GM19238 (cell line): Measurements from ENCODE around the gene C6orf136.
"Not testable (repeated sequence)": the region's sequence is repeated elsewhere in the genome, so short reads cannot be mapped to it uniquely, and the experiment has no call there.

Experiments used
- DNase-seq: peaks from one replicate; pipeline ENCODE4 v3.0.0; 2011; ENCODE audit warnings: low spot score; ENCODE audit not compliant: insufficient read length

The C6orf136 gene

DNA sequence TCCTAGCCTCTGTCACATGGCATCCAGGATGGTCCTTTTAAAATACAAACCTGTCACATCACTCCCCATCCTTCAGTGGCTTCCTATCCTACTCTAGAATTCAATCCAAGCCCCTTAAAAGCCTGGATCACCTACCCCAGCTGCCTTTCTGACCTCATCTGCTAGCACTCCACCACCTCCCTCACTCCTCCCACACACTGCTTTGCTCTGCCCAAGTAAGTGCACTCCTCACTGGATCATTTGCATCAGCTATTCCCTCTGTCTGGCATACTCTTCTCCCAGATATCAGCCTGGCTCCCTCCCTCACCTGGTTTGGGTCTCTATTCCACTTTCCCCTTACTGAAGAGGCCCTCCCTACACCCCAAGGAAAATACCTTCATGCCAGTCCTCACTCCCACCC, 10.5 kb downstream of the C6orf136 start:
- no peak for DNase-seq

DNA sequence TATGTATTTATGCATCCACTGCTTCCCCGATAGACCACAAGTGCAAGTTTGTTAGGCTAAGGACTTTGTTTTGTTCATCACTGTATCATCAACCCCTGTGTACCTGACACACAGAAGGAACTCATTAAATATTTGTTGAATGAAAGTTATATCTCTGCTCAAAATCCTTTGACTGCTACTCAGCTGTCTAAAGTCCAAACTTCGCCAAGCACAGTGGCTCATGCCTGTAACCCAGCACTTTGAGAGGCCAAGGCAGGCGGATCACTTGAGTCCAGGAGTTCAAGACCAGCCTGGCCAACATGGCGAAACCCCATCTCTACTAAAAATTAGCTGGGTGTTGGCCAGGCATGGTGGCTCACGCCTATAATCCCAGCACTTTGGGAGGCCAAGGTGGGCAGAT, 11.0 kb downstream of the C6orf136 start:
- not testable (repeated sequence) for DNase-seq

DNA sequence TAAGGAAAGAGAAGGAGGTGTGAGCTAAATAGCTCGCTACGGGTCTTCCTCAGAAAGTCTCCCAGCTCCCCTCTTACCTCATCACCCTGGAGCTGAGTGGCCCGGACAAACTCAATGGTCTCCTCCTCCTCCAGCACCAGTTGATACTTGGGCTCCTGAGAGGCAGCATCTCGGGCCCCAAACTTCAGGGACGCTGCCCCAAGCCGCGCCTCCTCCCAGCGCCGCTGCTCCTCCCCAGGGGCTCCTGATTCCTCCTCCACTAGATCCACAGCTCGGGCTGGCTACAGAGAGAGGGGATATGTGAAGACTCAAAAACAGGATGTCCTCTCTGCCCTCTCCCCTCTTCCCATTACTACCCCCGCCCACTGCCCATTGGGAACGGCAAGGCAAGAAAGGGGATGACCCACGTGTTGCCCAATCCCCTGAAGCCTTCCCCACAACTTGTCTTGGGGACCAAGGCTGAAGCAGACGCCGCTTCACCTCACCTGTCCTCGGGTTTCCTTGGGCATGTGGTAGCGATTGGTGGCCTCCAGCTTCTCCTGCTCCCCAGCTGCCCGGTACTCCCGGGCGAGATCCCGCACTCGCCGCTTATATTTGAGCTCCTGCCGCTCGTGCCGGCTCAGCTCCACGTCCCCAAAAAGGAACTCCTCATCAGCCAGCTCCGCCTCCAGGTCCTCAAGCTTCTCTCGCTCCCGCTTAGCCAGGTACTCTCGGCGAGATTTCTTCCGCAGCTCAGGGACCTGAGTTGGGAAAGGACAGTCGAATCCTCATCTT, 18.2 kb downstream of the C6orf136 start:
- DNase-seq, result no peak

DNA sequence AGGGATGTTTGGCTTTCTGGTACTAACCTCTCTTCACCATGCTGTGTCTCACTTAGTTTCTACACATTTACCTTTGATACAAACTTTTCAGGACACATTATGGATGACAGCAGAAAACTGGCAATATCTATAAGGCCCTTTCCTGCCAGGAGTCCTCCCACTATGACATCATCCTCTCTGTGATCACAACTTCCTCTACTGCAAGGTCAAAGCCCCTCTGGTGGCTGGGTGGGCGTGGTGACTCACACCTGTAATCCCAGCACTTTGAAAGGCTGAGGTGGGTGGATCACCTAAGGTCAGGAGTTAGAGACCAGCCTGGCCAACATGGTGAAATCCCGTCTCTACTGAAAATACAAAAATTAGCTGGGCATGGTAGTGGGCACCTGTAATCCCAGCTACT, 19.4 kb downstream of the C6orf136 start:
- DNase-seq, result not testable (repeated sequence)

DNA sequence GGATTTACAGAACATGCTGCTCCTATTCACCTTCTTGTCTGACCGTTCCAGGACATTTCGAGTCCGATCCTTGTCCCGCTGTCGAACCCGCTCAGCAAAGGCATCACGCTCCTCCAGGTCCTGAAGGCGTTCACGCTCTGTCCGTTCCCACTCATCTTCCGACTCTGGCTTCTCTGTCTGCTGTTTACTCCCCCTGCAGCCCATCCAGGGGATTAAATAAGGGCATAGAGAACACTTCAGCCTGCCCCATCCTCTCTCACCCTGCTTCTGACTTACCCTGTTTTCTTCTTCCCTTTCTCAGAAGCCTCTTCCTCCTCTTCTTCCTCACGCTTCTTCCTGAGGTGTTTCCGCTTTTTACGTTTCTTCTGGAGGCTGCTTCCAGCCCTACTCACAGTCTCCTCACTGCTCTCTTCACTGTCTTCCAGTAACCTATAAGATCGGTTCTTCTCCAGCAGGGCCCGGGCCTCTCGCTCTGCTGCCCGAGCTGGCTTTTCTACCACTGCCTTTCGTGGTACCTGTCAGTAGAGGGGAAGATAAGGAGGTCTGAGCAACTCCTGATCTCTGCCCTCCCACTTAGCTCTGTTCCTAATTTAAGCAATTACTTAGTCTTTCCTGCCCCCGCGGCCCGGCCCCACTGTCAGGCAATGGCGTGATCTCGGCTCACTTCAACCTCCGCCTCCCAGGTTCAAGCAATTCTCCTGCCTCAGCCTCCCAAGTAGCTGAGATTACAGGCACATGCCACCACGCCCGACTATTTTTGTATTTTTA, 24.0 kb downstream of the C6orf136 start:
- DNase-seq, result no peak

DNA sequence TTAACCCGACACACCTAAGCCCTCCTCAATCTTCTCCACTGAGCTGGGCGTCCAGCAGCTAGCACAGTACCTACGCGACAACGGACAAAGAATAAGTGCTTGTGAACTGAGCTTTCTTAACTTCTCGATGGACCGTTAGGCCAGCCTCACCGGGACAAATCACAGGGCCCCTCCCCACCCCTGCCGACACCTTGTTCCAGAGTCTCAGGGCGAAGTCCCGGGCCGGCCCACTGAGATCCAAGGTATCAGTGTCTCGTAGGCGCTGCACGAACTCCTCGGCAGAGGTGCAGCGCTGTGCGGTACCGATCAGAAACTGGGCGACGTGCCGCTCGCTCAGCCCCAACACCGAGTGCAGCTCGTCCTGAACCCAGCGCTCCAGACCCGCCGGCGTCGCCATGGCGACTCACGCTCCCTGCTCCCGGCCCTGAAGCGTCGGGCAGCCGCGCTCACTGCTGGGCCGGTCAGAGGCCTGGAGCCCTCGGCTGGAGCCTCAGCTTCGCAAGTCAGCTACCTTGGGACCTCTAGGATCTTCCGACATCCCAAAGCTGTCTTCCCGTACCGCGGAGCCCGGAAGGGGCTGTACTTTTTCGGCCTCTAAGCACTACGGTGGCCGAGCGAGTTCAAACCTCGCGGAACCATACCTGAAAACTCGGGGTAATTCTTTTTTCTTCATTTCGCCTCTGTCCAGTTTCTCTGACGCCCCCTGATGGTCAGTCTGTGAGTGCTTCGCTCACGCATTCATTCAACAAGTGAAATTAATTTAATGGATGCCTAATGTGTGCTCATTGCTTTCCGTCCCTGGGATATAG, 25.7 kb downstream of the C6orf136 start, which contains the start of gene DHX16:
Gene DHX16, minus strand, starts transcription at position 562 of the 809 bp plus-strand sequence. Its CDS starts 165 bp downstream, at position 397.
- DNase-seq, result peak; percentile 92

DNA sequence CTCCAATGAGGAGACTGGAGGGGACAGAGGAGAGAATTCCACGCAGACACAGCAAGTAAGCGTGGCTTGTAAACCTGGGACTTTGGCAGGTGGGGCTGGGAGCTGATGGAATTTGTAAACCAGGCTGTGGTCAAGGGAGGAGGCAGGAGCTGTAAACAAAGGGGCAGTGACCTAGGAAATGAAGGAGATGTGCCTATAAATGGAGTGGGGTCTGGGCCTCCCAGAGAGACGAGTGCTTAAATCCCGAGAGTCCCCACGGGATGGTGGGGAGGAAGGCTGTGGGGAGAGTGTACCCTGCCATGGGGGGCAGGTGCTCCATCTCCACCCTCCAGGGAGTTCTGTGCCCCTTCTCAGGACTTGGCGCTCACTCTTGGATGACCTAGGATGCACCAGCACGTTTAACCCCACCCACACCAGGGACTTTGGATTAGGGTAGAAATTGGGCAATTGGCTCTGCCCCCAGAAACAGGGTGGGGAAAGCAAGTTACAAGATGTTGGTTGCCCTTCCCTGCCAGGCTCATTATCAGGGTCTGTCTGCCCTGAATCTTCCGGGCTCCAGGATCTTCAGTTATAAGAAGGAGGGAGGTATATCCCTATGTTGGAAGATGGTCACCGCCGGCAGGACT, 29.8 kb downstream of the C6orf136 start:
- no peak for DNase-seq

DNA sequence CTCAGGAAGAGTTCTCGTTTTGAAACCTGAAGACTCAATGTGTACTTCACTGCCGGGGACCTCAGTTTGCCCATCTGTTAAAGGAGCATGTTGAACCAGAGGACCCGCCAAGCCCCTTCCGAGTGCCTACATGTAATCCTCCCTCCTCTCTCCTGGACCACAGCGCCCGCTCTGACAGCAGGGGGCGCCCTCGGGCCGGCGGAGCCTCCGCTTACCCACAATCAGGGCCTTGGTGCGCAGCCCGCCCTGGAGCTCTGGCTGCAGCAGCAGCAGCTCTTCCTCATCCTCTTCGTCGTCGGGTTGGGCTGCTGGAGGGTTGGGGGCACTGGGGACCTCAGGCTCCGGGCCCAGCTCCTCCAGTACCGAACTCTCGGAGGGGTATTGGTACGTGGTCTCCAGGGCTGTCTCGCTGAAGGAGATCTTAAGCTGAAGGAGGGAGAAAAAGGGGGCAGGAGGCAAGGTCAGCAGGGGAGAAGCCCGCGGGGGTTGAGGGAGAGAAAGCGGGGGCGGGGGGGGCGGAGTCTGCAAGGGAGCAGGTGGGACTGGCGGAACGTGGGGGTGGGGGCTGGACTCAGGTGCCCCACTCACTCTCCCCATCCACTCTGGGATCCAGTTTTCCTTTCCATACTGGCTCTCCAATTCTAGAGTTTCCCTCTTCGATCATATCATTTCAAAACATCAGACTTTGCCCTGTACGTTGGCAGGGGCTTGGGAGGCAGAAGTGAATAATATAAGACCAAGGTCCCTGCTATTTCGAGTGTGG, 32.2 kb downstream of the C6orf136 start:
- DNase-seq, result peak; percentile 81

DNA sequence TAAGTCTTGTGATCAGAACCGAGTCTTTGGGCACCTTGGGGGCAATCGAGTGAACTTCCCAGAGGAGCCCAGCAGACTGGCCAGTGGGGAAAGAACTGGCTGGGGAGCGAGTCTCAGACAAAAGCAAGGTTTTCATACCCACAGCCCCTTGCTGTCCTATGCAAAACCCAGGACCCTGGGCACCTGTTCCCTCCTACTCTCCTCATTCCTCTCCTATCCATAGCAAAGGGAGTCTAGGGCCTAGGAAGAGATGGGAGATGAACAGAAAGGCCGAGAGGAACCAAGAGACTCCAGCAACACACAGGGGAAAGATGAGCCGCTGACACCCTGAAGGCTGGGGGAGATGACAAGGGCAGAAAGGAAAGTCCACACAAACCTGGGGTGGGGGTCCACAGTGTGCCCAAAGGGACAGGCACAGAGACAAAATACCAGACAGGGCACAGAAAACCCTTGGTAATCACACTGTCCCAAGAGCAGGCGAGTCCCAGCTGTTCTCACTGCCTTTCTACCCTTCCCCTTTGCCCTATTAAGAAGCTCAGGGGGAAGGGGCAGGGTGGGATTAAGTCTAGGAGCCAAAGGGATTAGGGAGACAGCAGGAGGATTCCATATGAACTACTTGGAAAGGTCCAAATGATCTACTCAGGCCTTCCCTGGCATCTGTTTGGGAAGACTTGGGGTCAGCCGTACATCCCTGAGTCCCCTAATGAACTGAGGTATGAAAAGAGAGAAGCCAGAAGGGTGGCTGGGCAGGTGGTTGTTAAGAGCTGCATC, 33.0 kb downstream of the C6orf136 start:
- no peak for DNase-seq

DNA sequence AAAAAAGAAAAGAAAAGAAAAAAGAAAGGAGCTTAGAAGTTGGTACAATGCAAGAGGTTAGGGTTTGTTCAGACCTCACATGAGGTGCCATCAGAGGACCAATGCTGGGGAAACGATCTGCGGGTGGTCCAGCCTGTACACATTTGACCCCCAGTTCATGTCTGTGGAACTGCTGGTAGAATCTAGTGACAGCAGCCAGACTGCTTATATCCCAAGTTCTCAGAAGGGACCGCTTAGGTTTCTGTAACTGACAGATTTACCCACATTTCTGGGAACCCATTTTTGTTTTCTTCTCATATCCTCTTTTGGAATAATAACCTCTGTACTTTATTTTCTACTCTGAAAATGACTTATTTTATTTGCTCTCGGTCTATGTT, 34.8 kb downstream of the C6orf136 start:
- DNase-seq, result no peak

DNA sequence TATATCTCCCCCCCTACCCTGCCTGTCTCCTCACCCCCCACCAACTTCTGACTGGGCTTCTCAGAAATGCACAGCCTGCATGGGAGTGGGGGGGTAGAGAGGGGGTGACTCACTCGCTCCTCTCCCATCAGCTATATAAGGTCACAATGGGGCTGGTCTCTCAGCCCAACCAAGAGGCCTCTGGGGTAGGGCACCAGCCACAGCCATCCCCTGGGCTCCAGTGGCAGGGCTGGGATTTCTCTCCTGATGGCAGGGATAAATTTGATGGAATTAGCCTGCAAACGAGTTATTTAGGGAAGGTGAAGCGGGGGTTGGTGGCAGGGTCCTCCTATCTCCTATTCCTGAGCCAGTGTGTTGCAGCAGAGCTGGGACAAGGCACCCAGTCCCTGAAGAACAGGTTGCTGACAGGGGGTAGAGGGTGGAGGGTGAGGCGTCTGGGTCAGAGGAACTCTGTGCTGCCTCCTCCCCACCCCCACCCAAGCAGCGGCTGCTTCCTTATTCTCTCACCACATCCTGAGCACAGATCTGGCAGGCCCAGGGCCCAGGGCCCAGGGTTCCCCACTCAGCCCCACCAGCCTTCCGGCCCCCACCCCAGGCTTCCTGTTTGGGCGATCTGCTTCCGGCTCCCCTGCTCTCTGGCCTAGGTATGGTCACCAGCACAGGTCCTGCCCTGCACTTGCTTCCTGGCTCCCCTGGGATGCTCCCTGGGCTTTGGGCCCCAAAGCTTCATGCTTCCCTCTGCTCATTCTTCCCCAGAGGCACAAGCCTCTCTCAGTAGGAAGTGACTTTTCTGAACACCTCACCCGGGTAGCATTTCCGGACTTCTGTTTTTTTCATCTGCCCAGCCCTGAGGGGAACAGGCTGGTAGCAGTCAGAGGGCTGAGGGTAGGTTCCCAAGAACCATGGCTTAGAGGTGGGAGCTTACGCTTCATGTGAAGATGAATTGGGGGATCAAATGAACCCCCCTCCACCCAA, 35.5 kb downstream of the C6orf136 start:
- DNase-seq, result peak; percentile 77

DNA sequence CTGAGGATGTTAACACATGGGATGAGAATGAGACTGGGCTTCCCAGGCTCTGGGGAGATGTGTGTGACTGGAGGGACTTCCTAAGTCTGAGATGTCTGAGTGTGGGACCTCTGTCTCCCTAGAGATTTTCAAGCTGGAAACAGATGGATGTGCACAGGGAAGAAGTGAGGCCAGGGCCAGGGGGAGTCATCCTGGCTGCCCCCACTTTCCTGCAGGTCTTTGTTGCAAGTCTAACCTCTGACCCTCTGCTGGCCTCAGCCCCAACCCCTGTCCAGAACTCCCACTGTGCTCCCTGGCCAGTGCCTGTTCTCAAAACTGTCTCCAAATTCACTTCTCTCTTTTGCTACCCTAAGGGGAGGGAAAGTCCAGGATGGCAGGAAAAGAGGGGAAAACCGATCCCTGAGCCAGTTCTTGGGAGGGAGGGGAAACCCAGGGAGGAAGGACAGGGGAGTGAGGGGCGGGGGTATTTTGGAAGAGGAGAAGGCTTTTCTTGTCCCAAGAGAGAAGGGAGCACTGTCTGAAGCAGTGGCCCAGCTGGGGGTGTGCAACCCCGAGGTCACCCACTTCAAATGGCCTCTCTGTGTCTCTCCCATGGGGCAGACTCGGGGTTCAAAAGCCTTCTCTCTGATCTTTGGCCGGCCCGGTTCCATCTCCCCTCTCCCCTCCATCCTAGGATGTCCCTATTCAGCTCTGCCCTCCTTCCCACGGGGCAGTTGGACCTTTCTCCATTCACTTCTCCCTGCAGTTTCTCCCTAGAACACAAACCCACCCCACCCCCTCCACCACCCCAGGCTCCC, 36.4 kb downstream of the C6orf136 start:
- DNase-seq, result no peak

DNA sequence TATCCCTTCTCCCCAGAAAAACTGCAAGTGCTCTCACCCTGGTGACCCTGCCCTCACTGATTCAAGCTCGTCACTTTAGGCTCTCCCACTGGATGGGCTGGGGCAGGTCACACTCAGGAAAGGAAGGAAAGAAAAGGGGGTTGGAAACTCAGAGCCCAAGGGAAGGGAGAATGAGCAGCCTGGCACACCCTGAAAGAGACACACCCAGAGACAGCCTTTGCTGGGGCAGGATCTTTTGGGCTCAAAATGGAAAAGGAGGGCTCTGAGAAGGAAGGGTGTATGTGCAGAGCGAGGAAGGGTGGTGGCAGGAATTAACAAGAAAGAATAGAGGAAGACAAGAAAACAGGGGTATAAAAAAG, 37.0 kb downstream of the C6orf136 start:
- no peak for DNase-seq

DNA sequence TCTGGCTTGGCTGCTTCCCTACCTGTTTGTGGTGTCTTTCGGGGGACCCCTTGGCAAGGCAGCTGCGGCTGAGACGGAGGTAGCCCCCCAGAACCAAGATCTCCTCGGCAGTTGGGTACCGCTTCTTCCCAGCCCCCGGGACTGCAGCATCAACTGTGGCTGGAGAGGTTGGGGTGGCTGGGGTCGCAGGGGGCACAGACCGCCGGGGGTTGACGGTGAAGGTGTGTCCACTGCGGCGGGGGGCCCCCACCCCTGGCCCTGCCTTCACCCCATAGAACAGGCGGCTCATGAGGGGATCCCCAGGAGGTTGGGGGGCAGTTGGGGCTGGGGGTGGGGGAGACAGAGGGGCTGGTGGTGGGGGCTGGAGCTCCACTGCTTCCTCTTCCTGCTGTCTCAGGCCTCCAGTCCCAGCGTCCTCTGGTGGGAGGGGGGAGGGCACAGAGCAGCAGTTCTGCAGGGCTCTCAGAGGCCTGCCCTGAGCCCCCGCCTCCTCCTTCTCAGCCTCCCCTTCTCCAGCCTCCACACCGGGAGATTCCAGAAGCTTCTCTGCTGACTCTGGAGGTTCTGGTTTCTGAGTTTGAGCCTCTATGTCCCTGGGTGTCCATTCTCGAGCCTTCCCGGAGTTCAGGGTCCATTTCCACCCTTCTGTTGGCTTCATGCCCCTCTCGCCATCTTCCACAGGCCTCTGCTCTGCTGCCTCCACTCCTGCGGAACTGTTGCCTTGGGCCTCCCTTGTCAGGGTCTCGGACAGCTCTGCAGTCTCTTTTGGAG, 37.6 kb downstream of the C6orf136 start:
- no peak for DNase-seq

DNA sequence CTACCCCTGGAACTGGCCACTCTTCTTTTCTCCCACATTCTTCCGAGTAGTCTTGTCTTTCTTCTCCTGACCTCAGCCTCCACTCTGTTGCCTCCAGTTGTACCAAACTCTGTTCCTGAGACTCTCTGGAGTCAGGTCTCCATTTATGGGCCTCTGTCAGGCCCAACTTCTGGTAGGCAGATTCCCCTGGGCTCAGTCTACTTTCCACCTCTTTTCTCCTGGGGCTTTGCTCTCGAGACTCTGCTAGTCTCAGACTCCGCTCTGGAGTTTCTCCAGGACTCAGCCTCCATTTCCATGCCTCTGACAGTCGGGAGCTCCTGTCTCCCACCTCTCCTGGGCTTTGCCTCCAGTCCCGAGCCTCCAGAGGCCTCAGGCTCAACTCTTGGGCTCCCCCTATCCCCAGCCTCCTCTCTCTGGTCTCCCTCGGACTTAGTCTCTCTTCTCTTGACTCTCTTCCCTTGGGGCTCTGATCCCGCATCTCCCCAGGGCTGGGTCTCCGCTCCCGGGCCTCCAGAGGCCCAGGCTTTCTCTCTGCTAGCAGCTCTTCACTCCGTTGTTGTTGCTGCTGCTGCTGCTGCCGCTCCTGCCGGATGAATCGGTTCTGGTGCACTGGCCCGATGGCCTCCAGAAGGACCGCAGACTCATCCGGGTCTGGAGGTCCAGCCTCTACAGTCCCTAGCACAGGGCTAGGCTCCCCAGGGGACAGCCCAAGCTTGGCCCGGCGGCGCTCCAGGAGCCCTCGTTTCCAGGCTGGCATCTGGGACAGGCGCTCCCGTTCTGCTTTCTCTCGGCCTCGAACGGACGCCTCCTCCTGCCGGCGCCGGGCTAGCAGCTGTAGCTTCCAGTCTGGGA, 38.5 kb downstream of the C6orf136 start:
- no peak for DNase-seq
